GM08714 (cell line): ENCODE measurements around the gene PMM2.

ENCODE experiments used
- H3K4me3 ChIP-seq: fragments of 200-500 bp; sonication (Bioruptor generic); 2 replicates; pipeline ENCODE4 v1.5.1; 2014; ENCODE audit warnings: mild to moderate bottlenecking, low read length, inconsistent platforms
- ZNF274 ChIP-seq: IDR thresholded peaks from 2 replicates; pipeline ENCODE4 v1.6.1; 2012; ENCODE audit warnings: mild to moderate bottlenecking, low read depth, low read length

The PMM2 gene

GRCh38 chr16:8898660-8899318, 101.2 kb downstream of the PMM2 start:
- no peak overlapping the region for H3K4me3 ChIP-seq
- TF ChIP-seq ZNF274: no peak
